HS-5 (cell line): ENCODE measurements around the gene DRAXIN.

Experiments used
- DNase-seq: peaks from one replicate; pipeline ENCODE4 v3.0.0-alpha.2; 2012; ENCODE audit warnings: low read depth

Gene DRAXIN

GRCh38 chr1:11657654-11658053, 33.9 kb upstream of the DRAXIN start:
- no peak for DNase-seq

- DNase-seq, result no peak
Measured at GRCh38 chr1:11658542-11658941, 33.0 kb upstream of the DRAXIN start.

- no peak for DNase-seq
Measured at GRCh38 chr1:11659748-11660147, 31.8 kb upstream of the DRAXIN start.

DNA sequence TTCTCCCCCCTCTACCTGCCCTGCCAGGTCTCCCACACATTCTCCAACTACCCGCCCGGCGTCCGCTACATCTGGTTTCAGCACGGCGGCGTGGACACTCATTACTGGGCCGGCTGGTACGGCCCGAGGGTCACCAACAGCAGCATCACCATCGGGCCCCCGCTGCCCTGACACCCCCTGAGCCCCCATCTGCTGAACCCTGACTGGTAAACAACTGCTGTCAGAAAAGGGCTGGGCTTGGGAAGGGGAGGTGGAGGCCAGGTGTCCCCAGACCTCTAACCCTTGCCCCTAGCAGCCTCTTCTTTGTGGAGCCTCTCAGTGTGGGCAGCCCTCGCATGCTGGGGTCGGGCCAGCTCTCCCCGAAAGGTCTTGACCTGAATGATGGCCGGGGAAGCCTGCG, 30.4 kb upstream of the DRAXIN start:
- no peak for DNase-seq

DNA sequence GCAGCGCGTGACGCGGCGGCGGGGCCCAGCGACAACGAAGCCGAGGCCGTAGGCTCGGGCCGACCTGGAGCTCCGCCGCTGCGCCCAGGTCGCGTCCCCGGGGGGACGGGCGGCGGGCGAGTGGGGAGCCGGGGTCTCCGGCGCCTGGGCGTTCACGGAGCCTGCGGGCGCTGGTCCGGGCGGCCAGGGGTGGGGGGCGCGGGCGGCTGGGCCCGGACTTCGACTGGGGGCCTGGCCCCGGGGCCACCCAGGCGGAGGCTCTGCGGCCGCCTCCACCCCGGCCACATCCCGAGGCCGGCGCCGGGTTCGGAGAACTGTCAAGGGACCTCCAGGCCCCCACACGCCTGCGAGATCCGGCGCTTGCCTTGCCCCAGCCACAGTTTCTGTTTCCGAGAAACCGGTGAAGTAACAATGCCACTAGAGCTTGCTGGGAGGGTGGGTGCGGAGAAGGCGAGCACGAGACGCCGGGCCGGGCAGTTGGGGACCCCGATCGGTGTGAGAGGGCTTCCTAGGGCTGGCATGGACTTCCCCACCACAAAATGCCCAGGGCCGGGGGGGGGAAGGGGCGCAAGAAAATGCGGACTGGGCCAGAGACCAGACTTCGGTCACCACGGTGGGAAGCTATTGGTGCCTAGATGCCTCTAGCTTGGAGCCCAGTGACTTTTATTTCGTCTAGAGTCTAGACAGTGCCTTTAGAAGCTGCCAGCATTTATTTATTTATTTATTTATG, 27.0 kb upstream of the DRAXIN start:
- no peak for DNase-seq

GRCh38 chr1:11668516-11668915, 23.0 kb upstream of the DRAXIN start:
- DNase-seq, result no peak

- no peak for DNase-seq
Measured at GRCh38 chr1:11670747-11671146, 20.8 kb upstream of the DRAXIN start.

GRCh38 chr1:11671205-11671543, 20.3 kb upstream of the DRAXIN start:
- no peak for DNase-seq

GRCh38 chr1:11671544-11672286, 19.8 kb upstream of the DRAXIN start:
- DNase-seq, result no peak

DNA sequence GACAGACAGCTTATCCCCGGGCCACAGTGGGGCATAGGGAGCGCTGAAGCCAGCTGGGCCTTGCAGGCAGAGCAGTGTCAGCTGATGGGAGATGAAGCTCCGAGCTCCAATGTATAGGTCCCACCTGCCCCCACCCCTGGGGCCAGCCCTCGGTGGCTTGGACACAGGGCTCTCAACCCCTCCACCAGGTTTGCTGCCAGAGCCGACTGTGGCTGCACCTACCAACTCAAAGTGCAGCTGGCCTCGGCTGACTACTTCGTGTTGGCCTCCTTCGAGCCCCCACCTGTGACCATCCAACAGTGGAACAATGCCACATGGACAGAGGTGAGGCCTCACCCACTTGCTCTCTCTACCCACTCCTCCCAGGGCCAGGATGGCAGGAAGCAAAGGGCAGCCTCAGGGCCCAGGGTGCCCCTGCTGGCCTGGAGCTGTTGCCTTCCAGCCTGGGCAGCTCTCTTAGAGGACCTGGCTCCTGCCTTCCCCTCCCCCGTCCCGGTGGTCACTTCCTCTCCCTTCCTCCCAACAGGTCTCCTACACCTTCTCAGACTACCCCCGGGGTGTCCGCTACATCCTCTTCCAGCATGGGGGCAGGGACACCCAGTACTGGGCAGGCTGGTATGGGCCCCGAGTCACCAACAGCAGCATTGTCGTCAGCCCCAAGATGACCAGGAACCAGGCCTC, 18.3 kb upstream of the DRAXIN start:
- no peak for DNase-seq

DNA sequence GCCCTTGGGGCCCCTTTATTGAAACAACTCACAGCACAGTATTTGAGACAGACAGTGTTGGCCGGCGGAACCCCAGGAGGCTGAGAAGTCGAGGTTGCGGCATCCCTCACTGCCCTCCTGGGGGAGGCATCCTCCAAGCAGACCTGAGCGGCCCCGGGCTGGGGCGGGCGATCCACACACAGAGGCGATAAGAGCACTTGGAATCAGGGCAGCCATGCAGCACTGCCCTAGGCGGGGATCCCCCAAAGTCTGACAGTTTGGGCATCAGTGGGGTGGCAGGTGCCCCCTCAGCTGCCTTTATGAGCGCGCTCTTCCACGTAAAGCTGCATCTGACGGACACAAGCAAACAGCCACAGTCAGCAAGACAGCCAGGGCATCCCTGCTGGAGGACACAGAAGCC, 17.0 kb upstream of the DRAXIN start:
- DNase-seq, result no peak

DNA sequence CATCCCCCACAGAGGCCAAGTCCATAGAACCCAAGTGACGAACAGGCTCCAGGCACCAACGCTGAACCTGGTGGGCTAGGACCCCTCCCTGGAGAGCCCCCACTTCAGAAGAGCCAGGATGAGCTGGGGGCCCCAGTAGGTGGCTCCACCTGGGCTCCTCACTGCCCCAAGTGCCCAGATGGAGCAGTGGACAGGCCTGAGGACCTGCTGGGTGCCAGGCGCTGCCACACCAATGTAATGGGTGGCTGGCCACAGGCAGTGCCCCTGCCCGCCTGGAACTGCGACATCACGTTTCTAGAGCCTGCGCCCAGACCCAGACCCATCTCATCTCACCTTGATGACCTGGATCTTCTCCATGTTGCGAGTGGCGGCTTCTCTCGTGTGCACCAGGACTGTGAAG, 16.2 kb upstream of the DRAXIN start:
- DNase-seq, result no peak

DNA sequence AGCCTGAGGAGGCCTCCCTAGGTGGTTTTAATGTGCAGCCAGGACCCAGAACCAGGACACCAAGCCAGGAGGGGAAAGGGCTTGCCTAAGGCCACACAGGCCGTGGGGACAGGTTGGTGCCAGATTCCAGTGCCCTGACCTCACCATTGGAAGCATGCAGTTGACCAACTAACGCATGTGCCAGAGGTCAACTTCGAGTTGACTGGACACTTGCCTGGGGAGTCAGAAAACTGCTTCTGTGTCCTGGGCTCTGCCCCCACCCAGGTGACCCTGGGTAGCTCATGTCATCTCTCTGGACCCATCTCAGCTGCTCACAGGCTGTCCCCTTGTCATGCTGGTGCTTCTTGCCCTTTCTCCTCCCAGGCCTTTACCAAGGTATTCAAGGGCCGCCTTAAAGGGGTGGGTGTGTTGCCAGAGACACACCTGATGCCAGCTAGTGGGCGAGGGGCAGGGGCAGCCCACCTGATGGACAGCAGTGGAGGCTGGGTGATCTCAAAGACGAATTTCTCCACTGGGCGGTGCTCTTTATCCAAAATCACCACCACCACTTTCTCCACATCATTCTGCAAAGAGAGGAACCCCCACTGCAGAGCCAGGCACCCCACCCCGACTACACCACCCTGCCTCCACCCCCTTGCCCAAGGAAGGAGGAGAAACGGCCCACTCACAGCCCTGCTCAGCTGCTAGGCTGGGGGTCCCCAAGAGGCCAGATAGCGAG, 15.0 kb upstream of the DRAXIN start:
- DNase-seq, result no peak

GRCh38 chr1:11678442-11678841, 13.1 kb upstream of the DRAXIN start:
- no peak for DNase-seq

GRCh38 chr1:11680270-11681070, 11.0 kb upstream of the DRAXIN start:
- DNase-seq, result no peak

DNA sequence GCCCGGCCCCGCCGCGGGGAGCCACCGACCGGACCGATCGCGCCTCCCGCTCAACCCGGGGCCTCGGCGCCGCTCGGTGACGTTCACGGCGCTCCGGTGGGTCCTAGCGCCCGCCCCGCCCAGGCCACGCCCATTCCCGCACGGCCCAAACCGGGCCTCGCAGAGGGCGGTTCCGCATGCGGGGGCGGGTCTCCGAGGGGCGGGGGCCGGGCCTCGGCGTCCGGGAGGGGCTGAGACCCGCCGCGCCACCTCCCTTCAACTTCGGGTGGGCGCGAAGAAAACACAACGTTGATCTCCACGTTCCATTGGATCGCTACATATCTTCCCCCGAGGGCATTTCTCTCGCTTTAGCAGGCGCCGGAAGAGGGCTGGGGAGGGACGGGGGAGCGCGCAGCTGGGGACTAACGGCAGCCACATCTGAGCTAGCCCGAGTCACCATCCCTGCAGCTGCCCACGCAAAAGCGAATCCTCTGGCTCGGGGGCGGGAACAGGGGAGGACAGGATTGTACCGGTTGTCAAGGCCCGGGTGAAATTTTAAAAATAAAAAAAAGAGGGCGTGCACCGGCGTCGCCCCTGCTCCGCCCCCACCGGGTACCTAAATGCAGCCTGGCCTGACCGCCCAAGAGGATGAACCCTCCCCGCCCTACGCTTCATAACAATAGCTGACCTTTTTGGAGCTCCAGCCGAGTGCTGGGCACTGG, 10.3 kb upstream of the DRAXIN start, which contains the start of gene MAD2L2:
Gene MAD2L2 (minus strand): TSS at position 78 of the 701 bp plus-strand sequence. CDS start 547 bp downstream, outside the sequence.
- peak; percentile 44 for DNase-seq

GRCh38 chr1:11682287-11682771, 9.2 kb upstream of the DRAXIN start:
- no peak for DNase-seq

DNA sequence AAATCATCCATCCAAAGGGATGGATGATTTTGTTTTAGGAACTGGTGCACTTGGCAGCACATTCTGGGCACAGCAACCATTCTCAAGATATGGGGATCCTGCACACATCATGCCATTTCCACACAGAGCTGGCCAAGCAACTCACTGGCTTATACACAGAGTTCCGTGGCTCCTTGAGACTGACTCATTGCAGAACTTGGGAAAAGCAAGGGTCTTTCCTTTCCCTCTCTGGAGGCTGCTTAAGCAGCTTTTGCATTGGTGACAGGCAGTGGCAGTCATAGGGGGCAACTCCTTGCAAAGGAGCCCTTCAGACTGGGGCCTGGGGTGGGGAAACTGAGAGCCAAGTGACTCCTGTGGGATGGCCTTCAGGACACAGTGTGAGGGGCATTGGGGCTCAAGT, 8.7 kb upstream of the DRAXIN start:
- DNase-seq, result no peak

- no peak for DNase-seq
Measured at GRCh38 chr1:11684070-11684469, 7.4 kb upstream of the DRAXIN start.

GRCh38 chr1:11685210-11685752, 6.2 kb upstream of the DRAXIN start:
- no peak for DNase-seq

DNA sequence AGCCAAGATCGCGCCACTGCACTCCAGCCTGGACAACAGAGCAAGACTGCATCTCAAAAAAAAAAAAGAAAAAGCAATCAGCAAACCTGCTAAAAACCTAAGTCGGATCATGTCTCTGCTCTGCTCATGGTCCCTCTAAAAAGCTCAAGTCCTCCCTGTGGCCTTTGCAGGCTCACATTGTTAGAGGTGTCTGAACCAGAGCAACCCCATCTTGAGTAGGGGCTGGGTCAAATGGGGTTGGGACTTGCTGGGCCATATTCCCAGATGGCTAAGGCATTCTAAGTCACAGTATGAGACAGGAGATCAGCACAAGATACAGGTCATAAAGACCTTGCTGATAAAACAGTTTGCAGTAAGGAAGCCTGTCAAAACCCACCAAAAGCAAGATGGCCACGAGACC, 3.0 kb upstream of the DRAXIN start:
- no peak for DNase-seq
